K562 treated with DMSO at 1 percent for 48 hours (cell line): ENCODE measurements around the gene SDCBP2. TPM values are rescaled to one million over a fixed set of nuclear protein-coding genes. Genes with fewer than 3 reads are reported as not detected.

Experiments used
- total RNA-seq: library from RNA; unstranded; fragments of 300-600 nt; gene quantifications from 2 replicates; pipeline ENCODE4 v1.2.3, GENCODE V29; 2022; ENCODE audit warnings: low replicate concordance; ENCODE audit errors: extremely low read depth

SDCBP2 gene
- total RNA-seq: not detected in 2 replicates

GRCh38 chr20:1328680-1329330 lies at the start of gene SDCBP2:
TSS of gene SDCBP2 (minus strand) at chr20:1329139. CDS start at chr20:1320416, 8,723 bp downstream.

GRCh38 chr20:1266167-1266973 lies 62.6 kb downstream of the SDCBP2 start, which contains the start of gene SNPH:
TSS of gene SNPH (plus strand) at chr20:1266294. CDS start at chr20:1296240, 29,946 bp downstream.

Other genes starting within 250 kb of the SDCBP2 start
- not detected in 2 replicates for gene PSMF1, start 210.5 kb downstream of the SDCBP2 start, total RNA-seq
- gene TMEM74B, start 144.2 kb downstream of the SDCBP2 start, total RNA-seq: not detected in 2 replicates
- not detected in 2 replicates for gene C20orf202, start 125.7 kb downstream of the SDCBP2 start, total RNA-seq
- not detected in 2 replicates for gene RAD21L1, start 103.1 kb downstream of the SDCBP2 start, total RNA-seq
- gene SNPH, start 62.8 kb downstream of the SDCBP2 start, total RNA-seq: not detected in 2 replicates
- gene FKBP1A, start 63.9 kb upstream of the SDCBP2 start, total RNA-seq: not detected in 2 replicates
- not detected in 2 replicates for gene NSFL1C, start 137.7 kb upstream of the SDCBP2 start, total RNA-seq
- gene SIRPB2, start 162.3 kb upstream of the SDCBP2 start, total RNA-seq: not detected in 2 replicates
- gene SIRPD, start 228.6 kb upstream of the SDCBP2 start, total RNA-seq: not detected in 2 replicates